NCI-H146 treated with DMSO at 0.1 percent for 48 hours (cell line): ENCODE data around the gene RSF1.

ENCODE experiments used
- DNase-seq: peaks from one replicate; lab custom pipeline; 2025; ENCODE audit not compliant: unreplicated experiment; lab: John Stamatoyannopoulos, UW

The RSF1 gene

GRCh38 chr11:77750394-77751156 is 69.9 kb downstream of the RSF1 start:
- no peak for DNase-seq

DNA sequence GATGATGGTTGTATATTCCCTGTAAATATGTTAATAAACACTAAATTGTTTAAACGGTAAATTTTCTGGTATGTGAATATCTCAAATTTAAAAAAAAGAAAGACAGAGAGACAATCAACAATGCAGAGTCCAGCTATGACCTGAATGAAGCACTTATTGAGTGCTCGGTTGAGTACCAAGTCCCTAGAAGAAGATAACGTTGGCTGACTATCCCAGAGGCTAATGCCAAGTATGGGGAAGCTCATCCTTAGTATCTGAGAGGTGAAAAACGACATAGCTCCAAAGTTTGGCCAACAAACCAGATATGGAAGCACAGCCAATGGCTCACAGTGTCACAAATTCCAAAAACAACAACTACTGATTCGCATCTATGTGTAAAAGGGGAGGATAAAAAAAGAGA is 71.3 kb downstream of the RSF1 start:
- no peak for DNase-seq

DNA sequence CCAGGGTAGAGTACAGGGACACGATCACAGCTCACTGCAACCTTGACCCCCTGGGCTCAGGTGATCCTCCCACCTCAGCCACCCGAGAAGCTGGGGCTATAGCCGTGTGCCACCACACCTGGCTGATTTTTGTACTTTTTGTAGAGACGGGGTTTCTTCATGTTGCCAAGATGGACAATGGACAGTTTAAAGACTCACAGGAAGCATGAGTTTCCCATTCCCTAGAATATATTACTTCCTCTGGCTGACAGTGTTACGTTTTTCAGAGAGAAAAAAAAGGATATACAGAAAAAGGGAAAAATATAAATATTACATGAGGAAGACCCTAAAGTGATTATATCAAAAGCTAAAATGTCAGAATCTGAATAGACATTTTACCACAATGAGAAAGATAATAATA is 72.3 kb downstream of the RSF1 start:
- DNase-seq, result no peak

DNA sequence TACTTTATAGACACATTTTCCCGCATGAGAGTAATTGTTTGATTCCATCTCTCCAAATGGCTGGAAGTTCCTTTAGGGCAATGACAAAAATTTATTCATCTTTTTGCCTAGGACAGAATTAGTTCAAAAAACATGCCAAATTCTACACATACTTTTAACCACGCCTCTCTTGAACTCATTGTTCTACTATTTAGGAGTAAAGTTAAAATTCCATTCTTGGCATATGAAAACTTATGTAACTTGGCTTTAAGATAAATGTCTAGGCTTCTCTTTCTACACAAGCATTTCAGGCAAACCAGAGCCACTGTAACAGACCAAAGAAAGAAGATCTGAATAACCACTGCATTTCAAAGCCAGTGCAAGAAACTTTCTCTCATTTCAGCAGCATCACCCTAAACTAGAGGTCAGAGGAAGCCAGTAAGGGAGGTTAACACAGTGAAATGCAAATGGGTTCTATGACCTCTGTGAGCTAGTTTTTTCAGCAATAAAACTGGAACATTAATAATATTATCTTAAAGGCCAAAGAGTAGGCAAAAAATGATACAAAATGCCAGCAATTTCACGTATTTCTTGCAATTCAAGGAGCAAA is 73.0 kb downstream of the RSF1 start:
- no peak for DNase-seq

DNA sequence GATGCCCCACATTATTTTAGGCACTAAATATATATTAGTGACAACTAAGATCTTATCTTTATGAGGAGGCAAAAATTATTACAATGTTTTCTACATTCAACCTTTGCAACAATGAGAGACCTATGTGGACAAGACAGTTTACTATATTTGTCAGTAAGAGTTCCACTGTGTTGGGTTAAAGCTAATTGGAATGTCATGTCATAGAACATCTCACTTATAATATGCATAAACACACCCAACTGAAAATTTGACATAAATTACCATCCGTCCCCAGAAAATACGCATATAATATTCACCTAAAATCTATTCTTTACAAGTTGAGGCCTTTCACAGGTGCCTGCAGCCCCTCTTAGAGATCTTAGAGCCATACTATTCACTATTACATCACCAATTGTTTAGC is 84.0 kb downstream of the RSF1 start:
- no peak for DNase-seq

GRCh38 chr11:77734890-77735289 is 85.6 kb downstream of the RSF1 start:
- DNase-seq, result no peak

- no peak for DNase-seq
These were observed 88.4 kb downstream of the RSF1 start for GRCh38 chr11:77732143-77732542.

- DNase-seq, result no peak
These were observed 89.7 kb downstream of the RSF1 start for GRCh38 chr11:77730789-77731188.

- no peak for DNase-seq
These were observed 91.5 kb downstream of the RSF1 start for GRCh38 chr11:77729063-77729462.

- no peak for DNase-seq
These were observed 92.2 kb downstream of the RSF1 start for GRCh38 chr11:77728203-77728786.

GRCh38 chr11:77726524-77726923 is 94.0 kb downstream of the RSF1 start:
- no peak for DNase-seq

DNA sequence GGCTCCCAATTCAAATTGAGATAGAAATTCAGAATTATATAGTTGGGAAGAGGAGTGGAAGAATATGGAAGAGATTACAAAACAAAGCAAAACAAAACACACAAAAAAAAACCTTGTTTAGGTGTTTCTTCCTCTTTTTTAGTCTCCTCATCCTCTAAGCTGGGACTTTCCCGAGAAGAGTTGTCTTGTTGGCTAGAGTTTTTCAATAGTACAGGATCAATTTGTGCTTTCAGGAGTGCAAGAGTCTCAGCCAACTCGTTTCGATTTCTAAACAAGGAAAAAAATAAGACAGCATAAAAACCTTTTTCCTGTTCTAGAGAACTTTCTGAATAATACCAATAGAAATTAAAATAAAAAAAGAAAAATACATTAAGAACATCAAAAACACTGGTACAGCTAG is 95.1 kb downstream of the RSF1 start:
- DNase-seq, result no peak

GRCh38 chr11:77724636-77725035 is 95.9 kb downstream of the RSF1 start:
- no peak for DNase-seq

- DNase-seq, result no peak
These were observed 97.5 kb downstream of the RSF1 start for GRCh38 chr11:77723024-77723423.

- DNase-seq, result no peak
These were observed 110.2 kb downstream of the RSF1 start for GRCh38 chr11:77710358-77710757.

- no peak for DNase-seq
These were observed 114.5 kb downstream of the RSF1 start for GRCh38 chr11:77705876-77706579.

GRCh38 chr11:77705195-77705875 is 115.2 kb downstream of the RSF1 start:
- no peak for DNase-seq

DNA sequence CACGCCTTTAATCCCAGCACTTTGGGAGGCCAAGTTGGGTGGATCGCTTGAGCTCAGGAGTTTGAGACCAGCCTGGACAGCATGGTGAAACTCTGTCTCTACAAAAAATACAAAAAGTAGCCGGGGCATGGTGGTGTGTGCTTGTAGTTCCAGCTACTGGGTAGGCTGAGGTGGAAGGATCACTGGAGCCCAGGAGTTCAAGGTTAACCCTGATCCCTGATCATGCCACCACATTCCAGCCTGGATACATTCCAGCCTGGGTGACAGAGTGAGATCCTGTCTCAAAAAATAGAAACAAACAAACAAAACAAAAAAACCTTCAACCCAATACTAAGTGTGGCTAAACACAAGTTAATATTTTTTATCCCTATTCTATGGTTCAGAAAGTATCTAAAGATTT is 116.5 kb downstream of the RSF1 start:
- no peak for DNase-seq

GRCh38 chr11:77699425-77699824 is 121.1 kb downstream of the RSF1 start:
- no peak for DNase-seq

GRCh38 chr11:77698896-77699295 is 121.6 kb downstream of the RSF1 start:
- no peak for DNase-seq

GRCh38 chr11:77697865-77698264 is 122.7 kb downstream of the RSF1 start:
- no peak for DNase-seq
